DOHH2 (cell line): ENCODE measurements around the gene LRRN3.

Source experiments
- H3F3A ChIP-seq: fragments of 200-600 bp; sonication (generic), shearing (Covaris generic); 2 replicates; pipeline ENCODE4 v1.6.0; 2016; ENCODE audit warnings: antibody characterized with exemption, mild to moderate bottlenecking; ENCODE audit not compliant: control insufficient read depth, insufficient read depth
- H3K27ac ChIP-seq: fragments of 200-600 bp; sonication (generic); 2 replicates; pipeline ENCODE4 v1.5.1; 2014; ENCODE audit warnings: low read depth, mild to moderate bottlenecking, low read length, moderate library complexity
- H3K27me3 ChIP-seq: fragments of 200-600 bp; sonication (generic); 2 replicates; pipeline ENCODE4 v1.6.1; 2014; ENCODE audit warnings: mild to moderate bottlenecking, low read length, mixed read lengths; ENCODE audit not compliant: control insufficient read depth
- H3K36me3 ChIP-seq: fragments of 200-600 bp; sonication (generic); 2 replicates; pipeline ENCODE4 v1.6.1; 2014; ENCODE audit warnings: mild to moderate bottlenecking, low read length, moderate library complexity, mixed read lengths; ENCODE audit not compliant: control insufficient read depth
- H3K4me1 ChIP-seq: fragments of 200-600 bp; sonication (generic); 2 replicates; pipeline ENCODE4 v1.6.1; 2014; ENCODE audit warnings: mild to moderate bottlenecking, low read length, mixed read lengths; ENCODE audit not compliant: control insufficient read depth
- H3K4me2 ChIP-seq: fragments of 200-600 bp; sonication (generic); 2 replicates; pipeline ENCODE4 v1.6.0; 2014; ENCODE audit warnings: mild to moderate bottlenecking, low read length, moderate library complexity
- H3K4me3 ChIP-seq: fragments of 200-600 bp; sonication (generic); 2 replicates; pipeline ENCODE4 v1.5.1; 2014; ENCODE audit warnings: mild to moderate bottlenecking, low read length, mixed read lengths
- H3K79me2 ChIP-seq: fragments of 200-600 bp; sonication (generic); 2 replicates; pipeline ENCODE4 v1.6.1; 2014; ENCODE audit warnings: mild to moderate bottlenecking, low read length, mixed read lengths; ENCODE audit not compliant: control insufficient read depth
- H3K9me2 ChIP-seq: fragments of 200-600 bp; sonication (generic); replicated peaks from 2 replicates; pipeline ENCODE4 v1.6.1; 2014; ENCODE audit warnings: mild to moderate bottlenecking, low read length, mixed read lengths; ENCODE audit not compliant: control insufficient read depth
- H3K9me3 ChIP-seq: fragments of 200-600 bp; sonication (generic); 2 replicates; pipeline ENCODE4 v1.6.1; 2014; ENCODE audit warnings: antibody characterized with exemption, low read length, mixed read lengths; ENCODE audit not compliant: control insufficient read depth, insufficient read depth
- H4K20me1 ChIP-seq: fragments of 200-600 bp; sonication (generic); 2 replicates; pipeline ENCODE4 v1.6.0; 2014; ENCODE audit warnings: low read depth, mild to moderate bottlenecking, antibody characterized with exemption, low read length, moderate library complexity; ENCODE audit not compliant: control insufficient read depth, insufficient read depth
- EZH2phosphoT487 ChIP-seq: fragments of 200-600 bp; sonication (generic); IDR thresholded peaks from 2 replicates; pipeline ENCODE4 v1.6.1; 2017; ENCODE audit warnings: borderline replicate concordance, mild to moderate bottlenecking, antibody characterized with exemption, low read length, moderate library complexity, mixed read lengths
- TF ChIP-seq, protein P1 (sequence below): fragments of 200-600 bp; sonication (generic); IDR thresholded peaks from one replicate; pipeline ENCODE4 v1.5.1; 2014; ENCODE audit warnings: antibody characterized with exemption, mild to moderate bottlenecking, low read depth, low read length; ENCODE audit not compliant: poor library complexity, severe bottlenecking

LRRN3 gene

DNA sequence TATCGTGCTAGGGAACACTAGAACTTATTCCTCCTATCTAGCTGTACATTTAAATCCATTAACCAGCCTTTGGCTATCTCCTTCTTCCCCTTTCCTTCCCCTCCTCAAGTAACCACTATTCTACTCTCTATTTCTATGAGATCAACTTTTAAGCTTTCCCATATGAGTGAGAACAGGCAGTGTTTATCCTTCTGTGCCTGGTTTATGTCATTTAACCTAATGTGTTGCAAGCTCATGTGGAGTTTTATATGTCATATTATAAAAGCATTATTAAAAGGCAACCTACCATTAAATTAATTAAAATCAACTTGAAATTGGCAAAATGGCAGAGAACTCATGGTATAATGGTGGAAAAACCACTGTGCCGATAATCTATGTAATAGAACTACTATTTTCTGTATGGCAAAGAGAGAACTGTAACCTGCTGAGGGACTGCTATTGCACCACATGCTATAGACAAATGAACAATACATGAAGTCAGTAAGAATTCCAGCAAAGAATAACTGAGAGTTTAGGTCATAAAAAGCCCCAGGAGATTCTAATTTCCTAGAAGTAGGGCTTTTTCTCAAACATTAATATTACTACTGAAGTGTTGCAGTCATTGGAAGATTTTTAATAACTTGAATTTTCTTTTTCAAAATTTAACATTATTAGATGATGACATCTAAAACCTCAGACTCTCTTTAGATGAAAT lies 81.8 kb downstream of the LRRN3 start:
- H3K36me3 ChIP-seq, result no peaks in the 10 kb centered on the region
- H3K27me3 ChIP-seq, result no peaks in the 10 kb centered on the region
- H3K4me1 ChIP-seq, result no peaks in the 10 kb centered on the region
- no peaks in the 10 kb centered on the region for H3K9me2 ChIP-seq
- no peak for TF ChIP-seq EZH2phosphoT487
- TF ChIP-seq, protein P1, sequence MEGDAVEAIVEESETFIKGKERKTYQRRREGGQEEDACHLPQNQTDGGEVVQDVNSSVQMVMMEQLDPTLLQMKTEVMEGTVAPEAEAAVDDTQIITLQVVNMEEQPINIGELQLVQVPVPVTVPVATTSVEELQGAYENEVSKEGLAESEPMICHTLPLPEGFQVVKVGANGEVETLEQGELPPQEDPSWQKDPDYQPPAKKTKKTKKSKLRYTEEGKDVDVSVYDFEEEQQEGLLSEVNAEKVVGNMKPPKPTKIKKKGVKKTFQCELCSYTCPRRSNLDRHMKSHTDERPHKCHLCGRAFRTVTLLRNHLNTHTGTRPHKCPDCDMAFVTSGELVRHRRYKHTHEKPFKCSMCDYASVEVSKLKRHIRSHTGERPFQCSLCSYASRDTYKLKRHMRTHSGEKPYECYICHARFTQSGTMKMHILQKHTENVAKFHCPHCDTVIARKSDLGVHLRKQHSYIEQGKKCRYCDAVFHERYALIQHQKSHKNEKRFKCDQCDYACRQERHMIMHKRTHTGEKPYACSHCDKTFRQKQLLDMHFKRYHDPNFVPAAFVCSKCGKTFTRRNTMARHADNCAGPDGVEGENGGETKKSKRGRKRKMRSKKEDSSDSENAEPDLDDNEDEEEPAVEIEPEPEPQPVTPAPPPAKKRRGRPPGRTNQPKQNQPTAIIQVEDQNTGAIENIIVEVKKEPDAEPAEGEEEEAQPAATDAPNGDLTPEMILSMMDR, result no peak
- H3F3A ChIP-seq, result no peaks in the 10 kb centered on the region
- no peaks in the 10 kb centered on the region for H3K79me2 ChIP-seq
- H3K27ac ChIP-seq, result no peak overlapping the region
- no peaks in the 10 kb centered on the region for H3K9me3 ChIP-seq
- H4K20me1 ChIP-seq, result no peaks in the 10 kb centered on the region
- H3K4me3 ChIP-seq, result no peak overlapping the region
- no peak overlapping the region for H3K4me2 ChIP-seq

DNA sequence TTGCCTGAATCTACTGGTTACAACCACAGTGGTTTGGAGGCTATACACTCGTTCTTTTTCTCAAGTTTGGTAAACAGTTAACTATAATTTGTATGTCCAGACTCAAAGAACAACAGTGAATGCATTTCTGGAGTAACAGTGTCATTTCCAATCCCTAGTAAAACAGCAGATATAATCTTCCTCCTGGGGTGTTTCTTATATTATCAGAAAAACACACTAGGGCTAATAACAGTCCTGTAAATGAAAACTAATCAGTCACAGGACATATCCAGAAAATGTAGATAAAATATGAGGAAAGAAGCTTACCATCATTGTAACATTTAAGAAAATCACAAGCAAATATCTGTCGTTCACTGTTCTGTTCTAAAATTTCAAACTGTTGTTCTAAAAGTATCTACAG lies 82.6 kb downstream of the LRRN3 start:
- Histone ChIP-seq H3K36me3 (no peaks in the 10 kb centered on the region), H4K20me1 (no peaks in the 10 kb centered on the region), H3F3A (no peaks in the 10 kb centered on the region), H3K27me3 (no peaks in the 10 kb centered on the region), H3K27ac (no peak overlapping the region), H3K4me1 (no peaks in the 10 kb centered on the region), H3K79me2 (no peaks in the 10 kb centered on the region), H3K9me2 (no peaks in the 10 kb centered on the region), H3K4me3 (no peak overlapping the region), H3K4me2 (no peak overlapping the region), H3K9me3 (no peaks in the 10 kb centered on the region)
- no peak for TF ChIP-seq EZH2phosphoT487

DNA sequence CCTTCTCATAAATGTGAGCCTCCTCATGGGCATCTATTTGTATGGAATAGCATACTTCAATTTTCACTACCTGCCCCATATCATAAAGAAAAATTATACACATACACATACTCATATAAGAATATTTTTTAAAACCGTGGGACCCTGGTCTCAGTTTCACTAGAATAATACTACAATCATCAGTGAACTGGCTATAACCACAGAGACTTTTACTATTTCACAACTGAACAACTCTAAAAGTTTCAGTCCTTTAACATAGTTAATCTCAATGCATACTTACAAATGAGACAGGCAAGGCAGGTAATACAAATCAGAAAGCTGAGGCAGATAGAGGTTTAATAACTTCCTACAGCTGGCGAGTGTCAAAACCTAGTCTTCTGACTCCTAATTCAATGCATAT lies 83.1 kb downstream of the LRRN3 start:
- Histone ChIP-seq H3F3A (no peaks in the 10 kb centered on the region), H4K20me1 (no peaks in the 10 kb centered on the region), H3K27ac (no peak overlapping the region), H3K9me3 (no peaks in the 10 kb centered on the region), H3K4me1 (no peaks in the 10 kb centered on the region), H3K27me3 (no peaks in the 10 kb centered on the region), H3K9me2 (no peaks in the 10 kb centered on the region), H3K4me3 (no peak overlapping the region), H3K4me2 (no peak overlapping the region), H3K79me2 (no peaks in the 10 kb centered on the region), H3K36me3 (no peaks in the 10 kb centered on the region)
- TF ChIP-seq EZH2phosphoT487, result no peak
- TF ChIP-seq, protein P1, result no peak

DNA sequence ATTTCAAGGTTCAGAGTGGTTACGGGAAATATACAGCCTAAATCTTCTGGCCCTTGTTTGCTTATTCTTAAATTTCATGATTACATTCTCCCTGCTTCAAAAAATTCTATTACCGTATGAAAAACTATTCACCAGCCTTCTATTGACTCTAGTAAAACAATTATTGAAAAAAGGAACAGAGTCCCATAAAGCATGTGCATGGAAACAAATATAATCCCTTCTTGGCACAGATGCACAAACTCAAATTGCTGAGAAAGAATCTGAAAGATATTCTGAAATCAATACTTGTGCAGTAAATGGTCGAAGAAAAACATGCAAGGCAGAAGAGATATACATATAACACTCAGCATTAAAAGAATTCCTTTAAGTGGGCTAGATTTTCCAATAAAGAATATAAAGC lies 83.6 kb downstream of the LRRN3 start:
- Histone ChIP-seq H3K79me2 (no peaks in the 10 kb centered on the region), H3K4me3 (no peak overlapping the region), H3F3A (no peaks in the 10 kb centered on the region)

More for the DNA sequence above, 83.6 kb downstream of the LRRN3 start:
- H3K9me3 ChIP-seq, result no peaks in the 10 kb centered on the region
- H3K36me3 ChIP-seq, result no peaks in the 10 kb centered on the region
- no peaks in the 10 kb centered on the region for H3K9me2 ChIP-seq
- no peaks in the 10 kb centered on the region for H3K4me1 ChIP-seq
- H4K20me1 ChIP-seq, result no peaks in the 10 kb centered on the region
- no peaks in the 10 kb centered on the region for H3K27me3 ChIP-seq
- H3K4me2 ChIP-seq, result no peak overlapping the region
- no peak overlapping the region for H3K27ac ChIP-seq
- TF ChIP-seq, protein P1, result no peak
- TF ChIP-seq EZH2phosphoT487, result no peak
